Activated naive CD4-positive, alpha-beta T cell treated with anti-CD3 and anti-CD28 coated beads, Interleukin-2, amount 50 U/mL, for 24 hours (primary cell): ENCODE data around the gene SAC3D1.

Experiments used
- H3K27ac Mint-ChIP-seq: one replicate; pipeline ENCODE4 v1.8.0; 2021; ENCODE audit warnings: mild to moderate bottlenecking, mixed read lengths
- H3K27me3 Mint-ChIP-seq: one replicate; pipeline ENCODE4 v1.8.0; 2021; ENCODE audit warnings: mixed read lengths
- H3K36me3 Mint-ChIP-seq: one replicate; pipeline ENCODE4 v1.8.0; 2021; ENCODE audit warnings: mixed read lengths
- H3K4me1 Mint-ChIP-seq: one replicate; pipeline ENCODE4 v1.8.0; 2021; ENCODE audit warnings: mixed read lengths
- H3K4me3 Mint-ChIP-seq: one replicate; pipeline ENCODE4 v1.8.0; 2021; ENCODE audit warnings: mild to moderate bottlenecking, mixed read lengths
- H3K9me3 Mint-ChIP-seq: one replicate; pipeline ENCODE4 v1.8.0; 2021; ENCODE audit warnings: mixed read lengths

Gene SAC3D1

DNA sequence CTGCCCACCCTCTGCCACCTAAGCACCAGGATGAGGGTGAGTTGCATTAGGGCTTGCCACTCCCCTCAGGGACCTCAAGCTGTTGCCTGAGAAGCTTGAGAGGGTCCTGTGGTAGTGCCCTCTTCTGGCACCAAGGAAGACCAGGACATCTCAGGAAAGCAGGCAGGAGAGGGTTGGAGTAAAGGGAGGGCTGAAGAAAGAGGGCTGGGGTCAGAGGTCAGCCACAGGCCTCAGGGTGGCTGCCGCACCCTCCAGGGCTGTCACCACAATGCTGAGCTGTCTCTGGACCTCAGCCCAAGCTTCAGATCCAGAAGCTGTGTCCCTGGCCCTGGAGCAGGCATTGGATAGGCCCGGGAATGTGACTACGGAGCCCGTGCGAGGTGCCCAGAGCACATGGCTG, 4.1 kb downstream of the SAC3D1 start:
- no peaks in the 10 kb centered on the region for H3K9me3 Mint-ChIP-seq
- H3K27me3 Mint-ChIP-seq, result no peaks in the 10 kb centered on the region
- no peak overlapping the region for H3K27ac Mint-ChIP-seq
- no peaks in the 10 kb centered on the region for H3K36me3 Mint-ChIP-seq
- H3K4me1 Mint-ChIP-seq, result peaks cover 34% of the 10 kb centered on the region
- no peak overlapping the region for H3K4me3 Mint-ChIP-seq

DNA sequence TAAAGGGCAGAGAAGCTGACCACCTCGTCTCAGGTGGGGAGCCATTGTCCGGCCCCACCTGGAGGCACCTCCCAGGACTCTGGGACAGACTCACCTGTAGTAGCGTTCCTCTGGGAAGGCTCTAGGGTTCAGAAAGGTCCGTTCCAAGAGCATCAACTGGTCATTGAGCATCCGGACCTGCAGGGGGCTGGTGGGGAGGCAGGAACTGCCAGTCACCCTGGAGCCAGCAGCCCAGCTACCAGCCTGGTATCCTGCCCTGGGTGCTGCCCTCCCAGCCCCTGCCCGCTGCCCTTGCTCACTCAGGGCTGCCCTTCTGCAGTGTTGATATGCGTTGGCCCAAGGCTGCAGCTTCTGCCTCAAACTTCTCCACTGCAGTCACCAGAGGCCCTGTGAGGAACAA, 4.7 kb downstream of the SAC3D1 start:
- Mint-ChIP-seq H3K9me3 (no peaks in the 10 kb centered on the region), H3K4me3 (no peak overlapping the region), H3K4me1 (peaks cover 31% of the 10 kb centered on the region), H3K36me3 (no peaks in the 10 kb centered on the region), H3K27me3 (no peaks in the 10 kb centered on the region), H3K27ac (no peak overlapping the region)

DNA sequence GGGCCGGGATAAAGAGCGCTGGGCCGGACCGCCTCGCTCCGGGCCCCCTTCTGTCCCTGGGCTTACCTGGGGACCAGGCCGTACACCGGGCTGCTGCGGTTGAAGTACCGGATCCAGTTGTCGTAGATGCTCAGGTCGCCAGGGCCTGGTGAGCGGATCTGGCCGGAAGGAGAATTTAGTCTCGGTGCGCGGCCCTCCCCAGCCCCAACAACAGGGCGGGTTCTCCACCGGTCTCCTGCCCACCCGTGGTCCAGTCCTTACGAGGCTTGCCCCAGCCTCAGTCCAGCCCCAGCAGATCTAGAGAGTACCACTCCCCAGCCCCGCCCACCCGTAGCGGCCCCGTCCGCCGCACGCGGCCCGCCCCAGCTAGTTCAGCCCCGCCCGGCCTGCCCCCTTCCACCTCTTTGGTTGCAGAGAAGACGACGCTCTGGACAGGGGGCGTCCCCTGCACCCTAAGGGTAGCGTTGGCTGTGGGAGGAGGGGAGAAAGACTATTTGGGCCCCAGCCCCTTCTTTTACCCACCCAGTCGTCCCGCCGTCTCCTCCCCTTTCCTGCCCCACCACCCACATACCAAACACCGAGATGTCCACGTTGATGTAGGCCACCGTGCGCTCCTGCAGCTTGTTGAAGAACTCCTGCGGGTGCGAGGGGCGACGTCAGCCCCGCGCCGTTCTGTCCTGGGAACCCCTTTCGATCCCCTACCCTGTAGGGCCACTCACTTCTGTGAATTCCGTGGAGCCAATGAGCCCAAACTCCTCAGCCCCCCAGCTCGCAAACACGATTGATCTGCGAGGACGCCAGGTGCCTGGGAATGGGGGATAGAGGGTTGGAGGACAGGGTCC, 6.8 kb downstream of the SAC3D1 start:
- Mint-ChIP-seq H3K36me3 (no peaks in the 10 kb centered on the region), H3K27me3 (no peaks in the 10 kb centered on the region), H3K9me3 (no peaks in the 10 kb centered on the region), H3K27ac (peak overlapping the region; percentile 82), H3K4me1 (peaks cover 21% of the 10 kb centered on the region), H3K4me3 (peak overlapping the region; percentile 84)

DNA sequence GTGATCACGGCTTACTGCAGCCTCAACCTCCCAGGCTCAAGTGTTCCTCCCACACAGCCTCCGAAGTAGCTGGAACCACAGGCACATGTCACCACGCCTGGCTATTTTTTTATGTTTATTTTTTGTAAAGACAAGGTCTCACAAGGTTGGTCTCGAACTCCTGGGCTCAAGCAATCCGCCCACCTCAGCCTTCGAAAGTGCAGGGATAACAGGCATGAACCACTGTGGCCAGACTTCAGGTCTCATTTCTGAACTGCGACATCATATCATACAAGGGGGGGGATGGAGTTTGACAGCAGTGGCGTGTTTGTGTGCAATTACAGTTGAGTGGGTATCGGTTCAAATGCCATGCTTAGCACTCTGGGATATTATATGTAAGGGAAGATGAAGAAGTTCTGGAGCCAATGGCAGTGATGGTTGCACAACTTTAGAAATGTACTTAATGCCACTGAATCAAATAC, 10.4 kb downstream of the SAC3D1 start:
- Mint-ChIP-seq H3K9me3 (no peaks in the 10 kb centered on the region), H3K27me3 (no peaks in the 10 kb centered on the region), H3K36me3 (no peaks in the 10 kb centered on the region), H3K4me3 (no peak overlapping the region), H3K4me1 (peaks cover 22% of the 10 kb centered on the region), H3K27ac (no peak overlapping the region)

DNA sequence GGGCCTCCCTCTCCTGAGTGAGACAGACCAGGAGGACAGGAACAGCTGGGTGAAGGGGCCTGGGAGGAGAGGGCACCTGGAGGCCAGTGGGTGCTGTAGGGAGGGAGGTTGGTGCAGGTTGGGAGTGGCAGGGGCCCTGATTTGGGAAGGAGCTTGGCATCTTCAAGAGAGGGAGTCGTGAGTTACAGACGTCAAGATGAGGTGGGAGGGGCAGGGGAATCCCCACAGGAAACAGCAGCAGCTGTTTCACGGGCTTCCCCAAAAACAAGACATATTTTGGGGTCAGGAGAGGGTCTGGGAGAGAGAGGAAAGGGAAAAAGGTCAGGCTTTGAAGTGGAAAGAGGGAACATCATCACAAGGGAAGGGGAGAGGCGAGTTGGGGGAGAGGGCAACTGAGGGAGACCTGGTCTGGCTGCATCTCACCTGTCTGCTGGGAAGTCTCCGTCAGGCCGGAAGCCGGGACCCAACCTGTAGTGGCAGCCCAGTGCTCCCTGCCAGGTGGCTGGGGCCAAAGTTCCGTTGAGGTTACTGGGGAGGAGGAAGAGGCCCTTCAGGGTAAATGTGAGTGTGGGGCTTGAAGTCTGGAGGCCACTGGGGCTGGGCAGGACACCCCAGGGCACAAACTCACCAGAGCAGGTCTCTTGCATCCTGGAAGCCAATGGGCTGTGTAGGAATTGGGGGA, 13.0 kb downstream of the SAC3D1 start:
- H3K27me3 Mint-ChIP-seq, result no peaks in the 10 kb centered on the region
- peaks cover 11% of the 10 kb centered on the region for H3K4me1 Mint-ChIP-seq
- no peaks in the 10 kb centered on the region for H3K9me3 Mint-ChIP-seq
- no peaks in the 10 kb centered on the region for H3K36me3 Mint-ChIP-seq
- H3K4me3 Mint-ChIP-seq, result peak overlapping the region; percentile 77
- peak overlapping the region; percentile 88 for H3K27ac Mint-ChIP-seq

DNA sequence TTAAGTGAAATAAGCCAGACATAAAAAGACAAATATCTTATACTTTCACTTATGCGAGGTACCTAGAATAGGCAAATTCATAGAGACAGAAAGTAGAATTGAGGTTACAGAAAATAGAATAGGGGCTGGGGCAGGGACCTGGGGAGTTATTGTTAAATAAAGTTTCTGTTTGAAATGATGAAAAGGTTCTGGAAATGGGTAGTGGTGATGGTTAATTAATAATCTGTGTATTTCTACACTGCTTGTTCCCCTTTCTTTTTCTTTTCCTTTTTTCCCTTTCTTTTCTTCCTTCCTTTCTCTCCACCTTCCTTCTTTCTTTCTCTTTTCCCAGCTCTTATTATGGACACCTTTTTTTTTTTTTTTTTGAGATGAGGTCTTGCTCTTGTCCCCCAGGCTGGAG, 14.5 kb downstream of the SAC3D1 start:
- H3K36me3 Mint-ChIP-seq, result no peaks in the 10 kb centered on the region
- H3K9me3 Mint-ChIP-seq, result no peaks in the 10 kb centered on the region
- peaks cover 14% of the 10 kb centered on the region for H3K4me1 Mint-ChIP-seq
- no peaks in the 10 kb centered on the region for H3K27me3 Mint-ChIP-seq
- no peak overlapping the region for H3K4me3 Mint-ChIP-seq
- no peak overlapping the region for H3K27ac Mint-ChIP-seq

DNA sequence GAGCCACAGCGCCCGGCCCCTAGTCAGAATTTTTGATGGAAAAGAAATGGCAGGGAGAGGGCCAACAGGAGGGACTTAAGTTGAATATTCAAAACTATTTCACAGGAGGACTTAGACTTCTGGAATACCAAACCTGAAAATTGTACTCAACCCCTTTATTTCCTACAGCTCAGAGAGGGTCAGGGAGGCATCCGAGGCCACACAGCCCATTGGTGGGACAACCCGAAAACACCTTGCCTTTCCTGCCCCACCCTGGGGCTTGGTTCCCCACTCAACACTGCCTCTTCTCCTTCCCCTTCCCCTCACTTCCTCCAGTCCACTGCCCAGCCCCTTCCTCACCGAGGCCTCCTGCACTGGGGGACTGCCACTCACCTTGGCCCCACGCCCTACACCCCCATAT, 16.0 kb downstream of the SAC3D1 start:
- Mint-ChIP-seq H3K4me3 (no peak overlapping the region), H3K27ac (no peak overlapping the region), H3K36me3 (no peaks in the 10 kb centered on the region), H3K4me1 (peaks cover 14% of the 10 kb centered on the region), H3K9me3 (no peaks in the 10 kb centered on the region), H3K27me3 (no peaks in the 10 kb centered on the region)

DNA sequence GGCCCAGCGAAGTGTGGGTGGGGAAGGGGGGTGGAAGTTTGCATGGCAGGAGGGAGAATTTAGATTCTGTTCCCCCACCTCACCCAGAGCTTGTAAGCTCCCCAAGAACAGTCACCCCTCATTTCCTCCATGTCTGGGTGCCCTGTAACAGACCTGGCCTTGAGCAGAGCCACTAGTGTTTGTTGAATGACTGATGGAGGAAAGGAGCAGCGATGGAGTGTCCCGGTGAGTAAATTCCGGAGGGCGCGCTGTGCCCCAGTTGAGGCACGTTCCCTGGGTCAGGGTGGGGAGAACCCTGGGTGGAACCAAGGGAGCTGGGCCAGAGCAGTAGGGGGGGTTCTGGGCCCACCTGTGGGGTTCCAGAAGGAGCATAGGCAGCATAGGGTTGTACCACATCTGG, 16.5 kb downstream of the SAC3D1 start:
- H3K4me1 Mint-ChIP-seq, result peaks cover 14% of the 10 kb centered on the region
- no peaks in the 10 kb centered on the region for H3K27me3 Mint-ChIP-seq
- H3K36me3 Mint-ChIP-seq, result no peaks in the 10 kb centered on the region
- H3K9me3 Mint-ChIP-seq, result no peaks in the 10 kb centered on the region
- no peak overlapping the region for H3K27ac Mint-ChIP-seq
- no peak overlapping the region for H3K4me3 Mint-ChIP-seq

DNA sequence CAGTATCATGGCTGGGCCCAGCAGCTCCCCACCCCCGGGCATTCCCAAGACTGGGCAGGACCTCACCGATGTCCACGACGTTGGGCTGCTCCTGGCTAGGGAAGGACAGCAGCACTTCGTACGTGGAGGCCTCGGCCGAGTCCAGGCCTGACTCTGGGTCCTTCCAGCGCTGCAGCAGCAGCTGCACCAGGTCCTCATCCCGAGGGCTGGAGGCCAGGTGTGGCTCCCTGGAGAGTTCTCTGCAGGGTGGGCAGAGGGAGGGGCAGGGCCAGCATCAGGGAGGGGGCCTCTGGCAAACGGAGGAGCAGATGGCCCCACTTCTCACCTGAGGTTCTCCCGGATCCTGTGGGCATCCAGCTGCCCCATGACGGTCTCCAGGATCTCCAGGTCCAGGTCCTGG, 17.0 kb downstream of the SAC3D1 start:
- Mint-ChIP-seq H3K4me3 (no peak overlapping the region), H3K27me3 (no peaks in the 10 kb centered on the region), H3K36me3 (no peaks in the 10 kb centered on the region), H3K9me3 (no peaks in the 10 kb centered on the region), H3K4me1 (peaks cover 14% of the 10 kb centered on the region), H3K27ac (no peak overlapping the region)

DNA sequence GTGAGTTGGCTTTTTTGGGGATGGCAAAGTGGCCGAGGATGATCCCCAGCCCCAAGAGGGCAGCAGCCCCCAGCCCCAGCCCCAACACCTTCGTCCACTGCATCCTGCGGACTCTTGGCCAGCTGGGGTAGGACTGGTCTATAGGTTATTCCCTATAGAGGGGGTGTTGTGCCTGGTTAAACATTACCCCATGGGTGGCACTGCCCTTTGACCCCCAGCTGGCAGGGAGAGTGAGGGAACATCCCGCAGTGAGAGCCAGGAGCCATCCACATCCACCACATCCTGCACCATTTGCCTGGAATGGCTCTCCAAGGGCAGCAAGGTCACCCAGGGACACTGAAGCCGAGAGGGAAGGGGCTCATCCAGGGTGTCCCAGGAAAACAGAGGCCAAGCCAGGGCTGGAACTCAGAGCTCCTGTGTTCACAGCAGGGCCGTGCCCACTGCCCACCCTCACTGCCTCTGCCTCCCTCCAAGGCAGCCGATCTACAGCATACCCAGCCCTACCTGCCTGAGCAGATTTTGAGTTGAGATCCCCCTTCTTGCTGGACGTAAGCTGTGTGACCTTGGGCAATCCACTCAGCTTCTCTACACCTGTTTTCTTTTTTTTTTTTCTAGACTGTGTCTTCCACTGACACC, 17.5 kb downstream of the SAC3D1 start, which contains the start of gene NAALADL1:
NAALADL1 (minus strand) TSS at position 135 of the 636 bp plus-strand sequence; CDS start at position 103, 32 bp downstream.
- H3K9me3 Mint-ChIP-seq, result no peaks in the 10 kb centered on the region
- peak within 1 kb of the TSS; percentile 12 for H3K27ac Mint-ChIP-seq
- H3K4me1 Mint-ChIP-seq, result peaks cover 12% of the 10 kb centered on the region
- H3K4me3 Mint-ChIP-seq, result no peak within 1 kb of the TSS
- H3K36me3 Mint-ChIP-seq, result no peaks in the 10 kb centered on the region
- no peaks in the 10 kb centered on the region for H3K27me3 Mint-ChIP-seq

DNA sequence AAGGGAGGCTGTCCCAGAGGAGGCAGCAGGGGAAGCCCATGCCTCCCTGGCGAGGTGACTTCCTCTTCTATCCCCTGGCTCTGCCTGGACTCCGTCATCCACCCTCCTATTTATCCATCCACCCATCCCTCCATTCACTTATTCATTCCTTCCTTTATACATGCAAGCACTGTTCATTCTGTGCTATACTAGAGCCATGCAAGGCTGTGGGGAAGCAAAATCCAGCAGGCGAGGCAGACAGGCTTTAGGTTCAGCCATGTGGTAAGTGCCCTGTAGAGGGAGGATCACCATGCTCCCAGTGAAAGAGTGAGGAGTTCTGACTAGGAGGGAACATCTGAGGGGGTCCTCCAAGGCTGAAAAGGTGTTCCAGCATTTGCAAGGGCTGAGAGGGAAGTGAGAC, 18.5 kb downstream of the SAC3D1 start:
- no peak overlapping the region for H3K4me3 Mint-ChIP-seq
- H3K36me3 Mint-ChIP-seq, result no peaks in the 10 kb centered on the region
- H3K27ac Mint-ChIP-seq, result no peak overlapping the region
- H3K9me3 Mint-ChIP-seq, result no peaks in the 10 kb centered on the region
- H3K27me3 Mint-ChIP-seq, result no peaks in the 10 kb centered on the region
- peaks cover 3% of the 10 kb centered on the region for H3K4me1 Mint-ChIP-seq

DNA sequence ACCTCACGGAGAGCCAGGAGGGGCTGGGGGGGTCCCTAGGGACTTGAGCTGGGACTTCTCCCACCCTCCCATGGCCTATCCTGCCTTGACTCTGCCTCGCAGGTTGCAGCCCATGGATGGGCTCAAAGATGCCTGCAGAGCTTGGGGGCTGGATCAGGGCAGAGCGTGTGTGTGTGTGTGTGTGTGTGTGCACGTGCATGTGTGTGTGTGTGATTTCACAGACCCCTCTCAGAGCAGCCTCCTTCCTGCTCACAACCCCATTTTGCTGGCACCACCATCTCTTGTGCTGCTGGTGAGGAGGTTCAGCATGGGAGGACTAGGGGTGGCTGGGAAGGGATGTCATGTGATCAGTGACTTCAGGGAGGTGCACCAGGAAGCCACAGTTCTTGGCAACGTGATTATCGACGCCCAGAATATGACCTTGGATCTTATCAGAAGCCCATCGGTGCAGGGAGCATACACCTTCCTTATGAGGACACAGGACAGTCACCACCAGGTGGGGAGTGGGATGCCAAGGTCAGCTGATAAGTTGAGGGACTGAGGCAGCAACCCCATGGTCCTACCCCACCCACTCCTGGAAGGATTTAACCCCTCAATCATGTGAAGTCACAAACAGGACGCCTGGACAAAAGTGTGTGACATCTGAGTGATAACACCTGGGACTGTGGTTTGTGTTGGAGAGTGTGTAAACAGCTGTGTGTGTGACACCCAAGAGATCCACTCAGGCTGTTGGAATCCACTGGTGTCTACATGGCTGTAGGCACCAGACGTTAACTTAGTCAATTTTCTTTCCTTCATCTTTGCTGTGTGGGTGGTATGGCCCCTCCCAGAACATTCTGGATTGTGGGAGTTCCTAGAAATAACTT, 19.2 kb downstream of the SAC3D1 start:
- Mint-ChIP-seq H3K36me3 (no peaks in the 10 kb centered on the region), H3K4me3 (no peak overlapping the region), H3K4me1 (peaks cover 3% of the 10 kb centered on the region), H3K27ac (no peak overlapping the region), H3K9me3 (no peaks in the 10 kb centered on the region), H3K27me3 (no peaks in the 10 kb centered on the region)

DNA sequence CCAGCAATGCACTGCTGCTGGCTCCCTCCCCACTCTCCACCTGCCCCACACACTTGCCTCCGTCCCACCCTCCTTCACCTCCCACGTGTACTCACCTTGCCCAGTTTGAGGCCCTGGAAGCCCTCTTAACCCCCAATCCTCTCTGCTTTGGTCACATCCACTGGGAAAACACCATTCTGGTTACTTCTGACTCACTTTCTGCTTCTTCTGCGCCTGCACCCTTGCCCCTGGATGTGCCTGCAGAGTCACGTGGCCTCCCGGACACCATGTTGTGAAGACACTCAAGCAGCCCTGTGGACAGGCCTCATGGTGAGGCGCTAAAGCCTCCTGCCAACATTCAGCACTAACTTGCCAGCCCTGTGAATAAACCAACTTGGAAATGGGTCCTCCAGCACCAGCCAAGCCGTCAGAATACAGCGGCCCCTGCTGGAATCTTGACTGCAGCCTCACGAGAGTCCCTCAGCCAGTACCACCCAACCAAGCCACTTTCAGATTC, 20.0 kb downstream of the SAC3D1 start:
- H3K9me3 Mint-ChIP-seq, result no peaks in the 10 kb centered on the region
- no peak overlapping the region for H3K27ac Mint-ChIP-seq
- H3K27me3 Mint-ChIP-seq, result no peaks in the 10 kb centered on the region
- H3K36me3 Mint-ChIP-seq, result no peaks in the 10 kb centered on the region
- H3K4me1 Mint-ChIP-seq, result peaks cover 3% of the 10 kb centered on the region
- no peak overlapping the region for H3K4me3 Mint-ChIP-seq

DNA sequence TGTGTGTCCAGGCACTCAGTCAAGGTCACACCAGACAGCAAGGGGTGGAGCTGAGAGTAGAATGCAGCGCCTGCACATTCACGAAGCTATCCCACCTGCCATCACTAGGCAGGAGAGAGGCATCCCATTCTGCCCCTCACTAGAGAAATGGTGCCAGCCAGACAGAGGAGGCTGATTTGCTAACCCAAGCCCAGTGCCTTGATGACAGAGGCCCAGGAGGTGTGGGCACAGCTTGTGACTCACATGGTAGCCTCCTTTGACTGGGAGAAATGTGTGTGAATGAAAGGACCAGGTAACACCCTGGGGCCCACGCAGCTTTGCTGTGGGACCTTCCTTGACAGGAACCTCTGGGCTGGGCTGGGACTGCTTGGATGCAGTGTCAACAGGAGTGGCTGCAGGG, 22.5 kb downstream of the SAC3D1 start:
- no peaks in the 10 kb centered on the region for H3K36me3 Mint-ChIP-seq
- H3K27ac Mint-ChIP-seq, result no peak overlapping the region
- no peaks in the 10 kb centered on the region for H3K9me3 Mint-ChIP-seq
- peaks cover 3% of the 10 kb centered on the region for H3K4me1 Mint-ChIP-seq
- no peak overlapping the region for H3K4me3 Mint-ChIP-seq
- H3K27me3 Mint-ChIP-seq, result no peaks in the 10 kb centered on the region

DNA sequence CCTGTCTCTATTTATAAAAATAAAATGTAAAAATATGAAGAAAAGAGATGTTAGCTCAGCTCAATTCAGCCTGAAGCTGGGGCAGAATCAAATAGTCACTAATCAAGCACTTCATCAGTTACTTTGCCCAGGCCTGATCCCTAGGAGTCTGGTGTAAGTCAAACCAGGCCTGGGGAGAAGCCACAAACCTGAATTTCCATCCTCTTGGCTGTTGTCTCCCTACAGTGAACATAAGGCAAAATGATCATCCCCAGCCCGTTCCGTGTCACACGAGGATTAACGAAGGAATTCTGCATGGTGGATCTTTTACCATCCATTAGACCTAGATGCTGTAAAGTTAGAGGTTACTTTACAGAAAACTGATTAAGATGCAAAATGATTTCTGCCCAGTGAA, 23.8 kb downstream of the SAC3D1 start:
- no peaks in the 10 kb centered on the region for H3K36me3 Mint-ChIP-seq
- H3K27ac Mint-ChIP-seq, result no peak overlapping the region
- H3K27me3 Mint-ChIP-seq, result no peaks in the 10 kb centered on the region
- no peaks in the 10 kb centered on the region for H3K9me3 Mint-ChIP-seq
- no peaks in the 10 kb centered on the region for H3K4me1 Mint-ChIP-seq
- no peak overlapping the region for H3K4me3 Mint-ChIP-seq
